Endothelial cell of umbilical vein (primary cell): ENCODE results near the gene EMC6. TPM values are rescaled to one million over a fixed set of nuclear protein-coding genes. Genes with fewer than 3 reads are reported as not detected.

Experiments
- BruUV-seq: library from RNA; stranded (reverse); fragments of 400-500 nt; replicated peaks from 2 replicates; lab custom pipeline; 2021; lab: Mats Ljungman, UMichigan
- CTCF ChIA-PET: fragments of 300-600, 350-600 bp; sonication (Branson Sonifier 250); formaldehyde crosslinking; loops from one replicate; lab custom pipeline; 2021; ENCODE audit warnings: antibody characterized with exemption, inconsistent platforms; lab: Charles Lee
- POLR2A ChIA-PET: fragments of 300-600, 350-600 bp; sonication (Branson Sonifier 250); formaldehyde crosslinking; loops from one replicate; lab custom pipeline; 2021; ENCODE audit warnings: antibody characterized with exemption, inconsistent platforms; lab: Charles Lee
- DNase-seq: peaks from one replicate; pipeline ENCODE4 v3.0.0-alpha.2; 2011; ENCODE audit warnings: low read depth, low spot score
- FAIRE-seq: peaks from 2 replicates; lab custom pipeline; 2011; peaks lifted over from hg19 to GRCh38; lab: Jason Lieb, UNC
- H2AFZ ChIP-seq: 2 replicates; pipeline ENCODE4 v1.6.0; 2012; ENCODE audit warnings: low read depth, low read length, control low read depth, inconsistent platforms
- H3K27ac ChIP-seq: 2 replicates; pipeline ENCODE4 v1.5.1; 2011; ENCODE audit warnings: low read depth, mild to moderate bottlenecking, control low read depth, low read length, moderate library complexity; ENCODE audit not compliant: insufficient read depth
- H3K27me3 ChIP-seq, 2 experiments: 2 replicates each; pipeline versions ENCODE4 v1.6.0 to v1.6.1; 2011; ENCODE audit warnings: low read length in 2 of 2, mixed read lengths in 1 of 2; ENCODE audit not compliant: control insufficient read depth in 2 of 2, insufficient read depth in 2 of 2
- H3K36me3 ChIP-seq, 2 experiments: 2 replicates in 1 of 2; 3 replicates in 1 of 2; pipeline ENCODE4 v1.5.1; 2011; ENCODE audit warnings: low read length in 2 of 2, mild to moderate bottlenecking in 1 of 2, moderate library complexity in 1 of 2; ENCODE audit not compliant: control insufficient read depth in 2 of 2, insufficient read depth in 2 of 2; ENCODE audit errors: extremely low read depth in 1 of 2
- H3K4me1 ChIP-seq: 3 replicates; pipeline ENCODE4 v1.5.1; 2011; ENCODE audit warnings: mild to moderate bottlenecking, low read length; ENCODE audit not compliant: control insufficient read depth, insufficient read depth; ENCODE audit errors: extremely low read depth
- H3K4me2 ChIP-seq: 2 replicates; pipeline ENCODE4 v1.6.1; 2011; ENCODE audit warnings: low read length, control low read depth, mixed read lengths; ENCODE audit not compliant: insufficient read depth
- H3K4me3 ChIP-seq, 3 experiments: fragments of 200-600 bp in 1 of 3; sonication (generic), shearing (Covaris generic) in 1 of 3; replicated peaks in 1 of 3; 2 replicates each; pipeline ENCODE4 v1.5.1; 2011 to 2016; ENCODE audit warnings: control low read depth in 3 of 3, low read length in 3 of 3, mild to moderate bottlenecking in 2 of 3, inconsistent platforms in 1 of 3, low read depth in 1 of 3, moderate library complexity in 1 of 3; ENCODE audit not compliant: insufficient read depth in 1 of 3
- H3K79me2 ChIP-seq: 2 replicates; pipeline ENCODE4 v1.6.0; 2012; ENCODE audit warnings: low read length, inconsistent platforms; ENCODE audit not compliant: control insufficient read depth, insufficient read depth
- H3K9ac ChIP-seq: replicated peaks from 2 replicates; pipeline ENCODE3; 2011; ENCODE audit warnings: low read length, control low read depth; ENCODE audit not compliant: insufficient read depth; ENCODE audit errors: extremely low read depth
- H3K9me1 ChIP-seq: replicated peaks from 3 replicates; pipeline ENCODE4 v1.6.0; 2011; ENCODE audit warnings: mild to moderate bottlenecking, low read length; ENCODE audit not compliant: control insufficient read depth, insufficient read depth; ENCODE audit errors: extremely low read depth
- H3K9me3 ChIP-seq: replicated peaks from 2 replicates; pipeline ENCODE4 v1.5.1; 2012; ENCODE audit warnings: low read length, inconsistent platforms; ENCODE audit not compliant: control insufficient read depth, insufficient read depth
- H4K20me1 ChIP-seq: replicated peaks from 2 replicates; pipeline ENCODE3; 2011; ENCODE audit warnings: mild to moderate bottlenecking, low read length; ENCODE audit not compliant: control insufficient read depth, insufficient read depth; ENCODE audit errors: extremely low read depth
- EZH2 ChIP-seq: IDR thresholded peaks from 2 replicates; pipeline ENCODE4 v1.6.1; 2012; ENCODE audit warnings: borderline replicate concordance, low read depth, mild to moderate bottlenecking, moderate library complexity, low read length, inconsistent platforms; ENCODE audit not compliant: severe bottlenecking
- FOS ChIP-seq: IDR thresholded peaks from 2 replicates; pipeline ENCODE4 v1.6.1; 2011; ENCODE audit warnings: mild to moderate bottlenecking, low read length, moderate library complexity, borderline replicate concordance; ENCODE audit not compliant: insufficient read depth
- GATA2 ChIP-seq: IDR thresholded peaks from 2 replicates; pipeline ENCODE4 v1.7.0; 2011; ENCODE audit warnings: low read depth, mild to moderate bottlenecking, moderate library complexity, mixed read lengths, low read length; ENCODE audit not compliant: insufficient read length, insufficient read depth
- JUN ChIP-seq: IDR thresholded peaks from 2 replicates; pipeline ENCODE4 v1.6.1; 2011; ENCODE audit warnings: borderline replicate concordance, low read depth; ENCODE audit not compliant: insufficient read length, insufficient read depth
- MAX ChIP-seq: IDR thresholded peaks from 2 replicates; pipeline ENCODE4 v1.6.1; 2011; ENCODE audit not compliant: insufficient read depth, insufficient read length
- MYC ChIP-seq: IDR thresholded peaks from one replicate; pipeline ENCODE4 v1.6.1; 2011; ENCODE audit warnings: mild to moderate bottlenecking, low read depth, low read length
- POLR2A ChIP-seq: IDR thresholded peaks from 2 replicates; pipeline ENCODE4 v1.6.1; 2012; ENCODE audit warnings: low read depth, mild to moderate bottlenecking, control low read depth, low read length
- POLR2AphosphoS5 ChIP-seq: IDR thresholded peaks from 2 replicates; pipeline ENCODE4 v1.6.1; 2012; ENCODE audit warnings: low read depth, mild to moderate bottlenecking, control low read depth, low read length, moderate library complexity; ENCODE audit not compliant: insufficient read depth
- dilution Hi-C: fragments of 300-500 bp; cut with MboI; formaldehyde crosslinking; loops from one replicate; pipeline ENCODE4 v1.15.0; 2019; ENCODE audit warnings: low sequenced_read_pairs; ENCODE audit not compliant: extremely low pct_ligation_motif_present
- intact Hi-C: fragments of 100-400 bp; cut with micrococcal nuclease; formaldehyde crosslinking; loops from one replicate; pipeline ENCODE4 v1.10.0; 2022
- polyA plus RNA-seq, 4 experiments: library from polyadenylated mRNA; depleted of rRNA in 3 of 4; stranded (reverse) in 3 of 4; unstranded in 1 of 4; fragments of >200 nt; gene quantifications; 2 replicates each; pipeline versions ENCODE4 v1.2.1 to v1.2.3, GENCODE V29; 2011 to 2012; ENCODE audit warnings: missing spikeins in 1 of 4
- total RNA-seq: library from RNA; stranded (reverse); gene quantifications from 2 replicates; pipeline ENCODE4 v1.2.3, GENCODE V29; 2021
- TF ChIP-seq, protein P1 (sequence below), 2 donors: IDR thresholded peaks; 1 replicate in 1 of 2; 2 replicates in 1 of 2; pipeline ENCODE4 v1.5.1; 2011; ENCODE audit warnings: low read length in 2 of 2, mild to moderate bottlenecking in 2 of 2, moderate library complexity in 2 of 2, control low read depth in 1 of 2, inconsistent platforms in 1 of 2, low read depth in 1 of 2; ENCODE audit not compliant: insufficient read depth in 1 of 2; ENCODE audit errors: extremely low read depth in 1 of 2

The EMC6 gene
- total and polyA plus RNA-seq, 2 donors (not counting 3 experiments of a cell fraction or from before 2014, with no cell fraction given) = 54.0 to 105 TPM

DNA sequence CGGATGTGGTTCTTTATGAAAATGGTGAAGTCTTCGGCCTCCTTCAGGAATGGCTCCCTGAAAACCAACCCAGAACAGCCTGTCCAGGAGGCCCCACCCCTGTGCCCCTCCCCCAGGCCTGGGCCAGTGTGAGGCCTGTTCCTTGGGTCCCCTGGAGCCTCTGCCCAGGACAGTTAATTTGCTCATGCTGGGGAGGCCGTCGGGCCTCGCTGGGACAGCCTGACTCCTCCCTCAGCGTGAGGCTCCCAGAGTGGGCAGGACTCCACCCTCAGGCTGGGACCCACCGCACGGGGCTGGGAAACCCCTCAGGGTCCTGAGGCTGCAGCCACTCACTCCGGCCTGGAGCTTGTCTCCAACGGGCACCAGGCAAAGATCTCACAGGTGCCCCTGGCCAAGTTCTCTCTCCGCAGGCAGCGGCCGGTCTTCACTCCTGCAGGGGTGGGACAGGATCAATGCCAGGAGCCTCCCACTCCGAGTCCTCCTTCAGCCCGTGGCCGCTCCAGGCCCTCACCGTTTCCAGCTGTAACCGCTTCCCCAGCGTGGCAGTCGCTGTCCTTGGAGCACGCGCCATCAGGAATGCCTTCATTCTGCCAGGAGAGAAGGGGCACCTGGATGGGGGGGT lies 21.6 kb downstream of the EMC6 start:
- H4K20me1 ChIP-seq = no peaks in the 10 kb centered on the region
- H3K4me1 ChIP-seq = no peaks in the 10 kb centered on the region
- H3K4me2 ChIP-seq = no peak overlapping the region
- H2AFZ ChIP-seq = no peak overlapping the region
- H3K36me3 ChIP-seq = no peaks in the 10 kb centered on the region
- TF ChIP-seq POLR2A (no peak), POLR2AphosphoS5 (no peak), JUN (no peak), EZH2 (no peak), MYC (no peak), FOS (no peak), GATA2 (no peak), MAX (no peak)
- TF ChIP-seq, protein P1, sequence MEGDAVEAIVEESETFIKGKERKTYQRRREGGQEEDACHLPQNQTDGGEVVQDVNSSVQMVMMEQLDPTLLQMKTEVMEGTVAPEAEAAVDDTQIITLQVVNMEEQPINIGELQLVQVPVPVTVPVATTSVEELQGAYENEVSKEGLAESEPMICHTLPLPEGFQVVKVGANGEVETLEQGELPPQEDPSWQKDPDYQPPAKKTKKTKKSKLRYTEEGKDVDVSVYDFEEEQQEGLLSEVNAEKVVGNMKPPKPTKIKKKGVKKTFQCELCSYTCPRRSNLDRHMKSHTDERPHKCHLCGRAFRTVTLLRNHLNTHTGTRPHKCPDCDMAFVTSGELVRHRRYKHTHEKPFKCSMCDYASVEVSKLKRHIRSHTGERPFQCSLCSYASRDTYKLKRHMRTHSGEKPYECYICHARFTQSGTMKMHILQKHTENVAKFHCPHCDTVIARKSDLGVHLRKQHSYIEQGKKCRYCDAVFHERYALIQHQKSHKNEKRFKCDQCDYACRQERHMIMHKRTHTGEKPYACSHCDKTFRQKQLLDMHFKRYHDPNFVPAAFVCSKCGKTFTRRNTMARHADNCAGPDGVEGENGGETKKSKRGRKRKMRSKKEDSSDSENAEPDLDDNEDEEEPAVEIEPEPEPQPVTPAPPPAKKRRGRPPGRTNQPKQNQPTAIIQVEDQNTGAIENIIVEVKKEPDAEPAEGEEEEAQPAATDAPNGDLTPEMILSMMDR (IDR thresholded peaks at IDR 0.05; ENCODE audit: extremely low read depth in 1 of 2, insufficient read depth in 1 of 2, low read depth in 1 of 2, low read length in 2 of 2) = no peak
- no peak overlapping the region for H3K27ac ChIP-seq
- no peaks in the 10 kb centered on the region for H3K79me2 ChIP-seq
- POLR2A ChIA-PET = no interaction called here
- DNase-seq (no peak), FAIRE-seq (no peak)
- no TSS peak for BruUV-seq
- H3K9me1 ChIP-seq = no peaks in the 10 kb centered on the region
- dilution Hi-C loops (no loop called here), intact Hi-C loops (no loop called here)
- H3K9me3 ChIP-seq = no peaks in the 10 kb centered on the region
- CTCF ChIA-PET = no interaction called here
- peaks cover 7 to 9% of the 10 kb centered on the region in 2 experiments for H3K27me3 ChIP-seq
- no peak overlapping the region for H3K4me3 ChIP-seq
- no peak overlapping the region for H3K9ac ChIP-seq
